Measurements from ENCODE around the gene IGLON5.

DNA sequence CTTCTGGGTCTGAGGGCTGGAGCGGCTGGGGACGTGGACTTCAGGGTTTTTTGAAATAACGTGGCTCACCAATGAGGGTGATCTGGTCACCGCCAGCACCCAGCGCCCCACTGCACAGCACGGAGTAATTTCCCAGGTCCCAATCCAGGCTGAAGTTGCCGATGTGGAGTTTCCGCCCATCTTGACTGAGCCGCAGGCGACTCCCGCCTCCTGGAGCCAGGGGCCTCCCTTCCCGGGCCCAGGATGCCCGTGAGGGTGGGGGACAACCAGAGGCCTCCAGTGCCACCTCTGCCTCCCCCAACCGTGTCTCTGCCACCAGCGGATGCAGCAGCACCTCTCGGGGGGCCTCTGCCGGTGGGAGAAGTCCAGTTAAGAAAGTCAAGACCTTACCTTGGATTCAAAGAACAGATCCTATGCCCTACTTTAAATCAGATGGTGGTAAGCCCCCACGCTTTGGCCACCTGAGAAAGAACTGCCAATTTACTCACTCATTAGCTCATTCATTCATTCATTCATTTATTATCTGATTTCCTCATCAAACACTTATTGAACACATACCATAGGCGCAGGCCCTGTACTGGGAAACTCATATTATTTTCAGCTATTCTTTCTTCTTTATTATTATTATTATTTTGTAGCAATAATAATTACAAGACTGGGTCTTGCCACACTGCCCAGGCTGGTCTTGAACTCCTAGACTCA, 26.6 kb downstream of the IGLON5 start:
- TF ChIP-seq, protein P1, sequence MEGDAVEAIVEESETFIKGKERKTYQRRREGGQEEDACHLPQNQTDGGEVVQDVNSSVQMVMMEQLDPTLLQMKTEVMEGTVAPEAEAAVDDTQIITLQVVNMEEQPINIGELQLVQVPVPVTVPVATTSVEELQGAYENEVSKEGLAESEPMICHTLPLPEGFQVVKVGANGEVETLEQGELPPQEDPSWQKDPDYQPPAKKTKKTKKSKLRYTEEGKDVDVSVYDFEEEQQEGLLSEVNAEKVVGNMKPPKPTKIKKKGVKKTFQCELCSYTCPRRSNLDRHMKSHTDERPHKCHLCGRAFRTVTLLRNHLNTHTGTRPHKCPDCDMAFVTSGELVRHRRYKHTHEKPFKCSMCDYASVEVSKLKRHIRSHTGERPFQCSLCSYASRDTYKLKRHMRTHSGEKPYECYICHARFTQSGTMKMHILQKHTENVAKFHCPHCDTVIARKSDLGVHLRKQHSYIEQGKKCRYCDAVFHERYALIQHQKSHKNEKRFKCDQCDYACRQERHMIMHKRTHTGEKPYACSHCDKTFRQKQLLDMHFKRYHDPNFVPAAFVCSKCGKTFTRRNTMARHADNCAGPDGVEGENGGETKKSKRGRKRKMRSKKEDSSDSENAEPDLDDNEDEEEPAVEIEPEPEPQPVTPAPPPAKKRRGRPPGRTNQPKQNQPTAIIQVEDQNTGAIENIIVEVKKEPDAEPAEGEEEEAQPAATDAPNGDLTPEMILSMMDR (IDR thresholded peaks at IDR 0.05) = no peak
- TF ChIP-seq POLR2AphosphoS5 (IDR thresholded peaks at IDR 0.05) (no peak), POLR2A (IDR thresholded peaks at IDR 0.05) (no peak), EP300 (IDR thresholded peaks at IDR 0.05) (no peak)

All from gastroesophageal sphincter (tissue), 3 donors.